GM21367 (cell line): ENCODE results near the gene MRGPRE.

Experiments
- ATAC-seq: cut with Tn5 transposase; IDR thresholded peaks from one replicate; pipeline ENCODE4 v1.9.1; 2021; ENCODE audit not compliant: unreplicated experiment

The MRGPRE gene

GRCh38 chr11:3227568-3228444 is 4.4 kb downstream of the MRGPRE start:
- ATAC-seq = no peak

- no peak for ATAC-seq
Measured at GRCh38 chr11:3226846-3227567, 5.2 kb downstream of the MRGPRE start.

GRCh38 chr11:3225826-3226750 is 6.1 kb downstream of the MRGPRE start:
- no peak for ATAC-seq

- ATAC-seq = no peak
Measured at GRCh38 chr11:3225159-3225758, 7.0 kb downstream of the MRGPRE start.

- ATAC-seq = no peak
Measured at GRCh38 chr11:3224401-3225057, 7.7 kb downstream of the MRGPRE start.

GRCh38 chr11:3223932-3224381 is 8.3 kb downstream of the MRGPRE start:
- no peak for ATAC-seq

- no peak for ATAC-seq
Measured at GRCh38 chr11:3222941-3223915, 9.0 kb downstream of the MRGPRE start.

- ATAC-seq = no peak
Measured at GRCh38 chr11:3222003-3222855, 10.0 kb downstream of the MRGPRE start.

GRCh38 chr11:3221408-3222002 is 10.7 kb downstream of the MRGPRE start:
- no peak for ATAC-seq

- ATAC-seq = no peak
Measured at GRCh38 chr11:3220521-3221407, 11.5 kb downstream of the MRGPRE start.

GRCh38 chr11:3220101-3220500 is 12.1 kb downstream of the MRGPRE start:
- ATAC-seq = no peak

GRCh38 chr11:3219281-3219892 is 12.8 kb downstream of the MRGPRE start:
- ATAC-seq = no peak

GRCh38 chr11:3218483-3219280 is 13.5 kb downstream of the MRGPRE start, which contains the start of gene MRGPRG:
Gene MRGPRG, minus strand, starts transcription at chr11:3218813. Its CDS starts 0 bp downstream, at chr11:3218813.
- no peak for ATAC-seq

GRCh38 chr11:3217818-3218482 is 14.3 kb downstream of the MRGPRE start:
- ATAC-seq = no peak

GRCh38 chr11:3216027-3216525 is 16.1 kb downstream of the MRGPRE start:
- no peak for ATAC-seq
